Endothelial cell of umbilical vein (primary cell): ENCODE data around the gene EP400. TPM values are rescaled to one million over a fixed set of nuclear protein-coding genes. Genes with fewer than 3 reads are reported as not detected.

Experiments used
- BruUV-seq: library from RNA; stranded (reverse); fragments of 400-500 nt; replicated peaks from 2 replicates; lab custom pipeline; 2021; lab: Mats Ljungman, UMichigan
- CTCF ChIA-PET: fragments of 300-600, 350-600 bp; sonication (Branson Sonifier 250); formaldehyde crosslinking; loops from one replicate; lab custom pipeline; 2021; ENCODE audit warnings: antibody characterized with exemption, inconsistent platforms; lab: Charles Lee
- POLR2A ChIA-PET: fragments of 300-600, 350-600 bp; sonication (Branson Sonifier 250); formaldehyde crosslinking; loops from one replicate; lab custom pipeline; 2021; ENCODE audit warnings: antibody characterized with exemption, inconsistent platforms; lab: Charles Lee
- DNase-seq: peaks from one replicate; pipeline ENCODE4 v3.0.0-alpha.2; 2011; ENCODE audit warnings: low read depth, low spot score
- FAIRE-seq: peaks from 2 replicates; lab custom pipeline; 2011; peaks lifted over from hg19 to GRCh38; lab: Jason Lieb, UNC
- H2AFZ ChIP-seq: 2 replicates; pipeline ENCODE4 v1.6.0; 2012; ENCODE audit warnings: low read depth, low read length, control low read depth, inconsistent platforms
- H3K27ac ChIP-seq: 2 replicates; pipeline ENCODE4 v1.5.1; 2011; ENCODE audit warnings: low read depth, mild to moderate bottlenecking, control low read depth, low read length, moderate library complexity; ENCODE audit not compliant: insufficient read depth
- H3K27me3 ChIP-seq, 2 experiments: 2 replicates each; pipeline versions ENCODE4 v1.6.0 to v1.6.1; 2011; ENCODE audit warnings: low read length in 2 of 2, mixed read lengths in 1 of 2; ENCODE audit not compliant: control insufficient read depth in 2 of 2, insufficient read depth in 2 of 2
- H3K36me3 ChIP-seq, 2 experiments: 2 replicates in 1 of 2; 3 replicates in 1 of 2; pipeline ENCODE4 v1.5.1; 2011; ENCODE audit warnings: low read length in 2 of 2, mild to moderate bottlenecking in 1 of 2, moderate library complexity in 1 of 2; ENCODE audit not compliant: control insufficient read depth in 2 of 2, insufficient read depth in 2 of 2; ENCODE audit errors: extremely low read depth in 1 of 2
- H3K4me1 ChIP-seq: 3 replicates; pipeline ENCODE4 v1.5.1; 2011; ENCODE audit warnings: mild to moderate bottlenecking, low read length; ENCODE audit not compliant: control insufficient read depth, insufficient read depth; ENCODE audit errors: extremely low read depth
- H3K4me2 ChIP-seq: 2 replicates; pipeline ENCODE4 v1.6.1; 2011; ENCODE audit warnings: low read length, control low read depth, mixed read lengths; ENCODE audit not compliant: insufficient read depth
- H3K4me3 ChIP-seq, 3 experiments: fragments of 200-600 bp in 1 of 3; sonication (generic), shearing (Covaris generic) in 1 of 3; replicated peaks in 1 of 3; 2 replicates each; pipeline ENCODE4 v1.5.1; 2011 to 2016; ENCODE audit warnings: control low read depth in 3 of 3, low read length in 3 of 3, mild to moderate bottlenecking in 2 of 3, inconsistent platforms in 1 of 3, low read depth in 1 of 3, moderate library complexity in 1 of 3; ENCODE audit not compliant: insufficient read depth in 1 of 3
- H3K79me2 ChIP-seq: 2 replicates; pipeline ENCODE4 v1.6.0; 2012; ENCODE audit warnings: low read length, inconsistent platforms; ENCODE audit not compliant: control insufficient read depth, insufficient read depth
- H3K9ac ChIP-seq: replicated peaks from 2 replicates; pipeline ENCODE3; 2011; ENCODE audit warnings: low read length, control low read depth; ENCODE audit not compliant: insufficient read depth; ENCODE audit errors: extremely low read depth
- H3K9me1 ChIP-seq: replicated peaks from 3 replicates; pipeline ENCODE4 v1.6.0; 2011; ENCODE audit warnings: mild to moderate bottlenecking, low read length; ENCODE audit not compliant: control insufficient read depth, insufficient read depth; ENCODE audit errors: extremely low read depth
- H3K9me3 ChIP-seq: replicated peaks from 2 replicates; pipeline ENCODE4 v1.5.1; 2012; ENCODE audit warnings: low read length, inconsistent platforms; ENCODE audit not compliant: control insufficient read depth, insufficient read depth
- H4K20me1 ChIP-seq: replicated peaks from 2 replicates; pipeline ENCODE3; 2011; ENCODE audit warnings: mild to moderate bottlenecking, low read length; ENCODE audit not compliant: control insufficient read depth, insufficient read depth; ENCODE audit errors: extremely low read depth
- CTCF ChIP-seq, 2 donors: IDR thresholded peaks; 1 replicate in 1 of 2; 2 replicates in 1 of 2; pipeline ENCODE4 v1.5.1; 2011; ENCODE audit warnings: low read length in 2 of 2, mild to moderate bottlenecking in 2 of 2, moderate library complexity in 2 of 2, control low read depth in 1 of 2, inconsistent platforms in 1 of 2, low read depth in 1 of 2; ENCODE audit not compliant: insufficient read depth in 1 of 2; ENCODE audit errors: extremely low read depth in 1 of 2
- EZH2 ChIP-seq: IDR thresholded peaks from 2 replicates; pipeline ENCODE4 v1.6.1; 2012; ENCODE audit warnings: borderline replicate concordance, low read depth, mild to moderate bottlenecking, moderate library complexity, low read length, inconsistent platforms; ENCODE audit not compliant: severe bottlenecking
- FOS ChIP-seq: IDR thresholded peaks from 2 replicates; pipeline ENCODE4 v1.6.1; 2011; ENCODE audit warnings: mild to moderate bottlenecking, low read length, moderate library complexity, borderline replicate concordance; ENCODE audit not compliant: insufficient read depth
- GATA2 ChIP-seq: IDR thresholded peaks from 2 replicates; pipeline ENCODE4 v1.7.0; 2011; ENCODE audit warnings: low read depth, mild to moderate bottlenecking, moderate library complexity, mixed read lengths, low read length; ENCODE audit not compliant: insufficient read length, insufficient read depth
- JUN ChIP-seq: IDR thresholded peaks from 2 replicates; pipeline ENCODE4 v1.6.1; 2011; ENCODE audit warnings: borderline replicate concordance, low read depth; ENCODE audit not compliant: insufficient read length, insufficient read depth
- MAX ChIP-seq: IDR thresholded peaks from 2 replicates; pipeline ENCODE4 v1.6.1; 2011; ENCODE audit not compliant: insufficient read depth, insufficient read length
- MYC ChIP-seq: IDR thresholded peaks from one replicate; pipeline ENCODE4 v1.6.1; 2011; ENCODE audit warnings: mild to moderate bottlenecking, low read depth, low read length
- POLR2A ChIP-seq: IDR thresholded peaks from 2 replicates; pipeline ENCODE4 v1.6.1; 2012; ENCODE audit warnings: low read depth, mild to moderate bottlenecking, control low read depth, low read length
- POLR2AphosphoS5 ChIP-seq: IDR thresholded peaks from 2 replicates; pipeline ENCODE4 v1.6.1; 2012; ENCODE audit warnings: low read depth, mild to moderate bottlenecking, control low read depth, low read length, moderate library complexity; ENCODE audit not compliant: insufficient read depth
- dilution Hi-C: fragments of 300-500 bp; cut with MboI; formaldehyde crosslinking; loops from one replicate; pipeline ENCODE4 v1.15.0; 2019; ENCODE audit warnings: low sequenced_read_pairs; ENCODE audit not compliant: extremely low pct_ligation_motif_present
- intact Hi-C: fragments of 100-400 bp; cut with micrococcal nuclease; formaldehyde crosslinking; loops from one replicate; pipeline ENCODE4 v1.10.0; 2022
- polyA plus RNA-seq, 4 experiments: library from polyadenylated mRNA; depleted of rRNA in 3 of 4; stranded (reverse) in 3 of 4; unstranded in 1 of 4; fragments of >200 nt; gene quantifications; 2 replicates each; pipeline versions ENCODE4 v1.2.1 to v1.2.3, GENCODE V29; 2011 to 2012; ENCODE audit warnings: missing spikeins in 1 of 4
- total RNA-seq: library from RNA; stranded (reverse); gene quantifications from 2 replicates; pipeline ENCODE4 v1.2.3, GENCODE V29; 2021

The EP400 gene
- total and polyA plus RNA-seq, 2 donors (not counting 3 experiments of a cell fraction or from before 2014, with no cell fraction given) = 9.0 to 57.7 TPM

- Histone ChIP-seq H4K20me1 (no peaks in the 10 kb centered on the region), H3K4me3 (no peak overlapping the region), H3K36me3 (peaks cover 0 to 21% of the 10 kb centered on the region in 2 experiments), H3K27ac (no peak overlapping the region), H2AFZ (no peak overlapping the region), H3K27me3 (no peaks in the 10 kb centered on the region), H3K4me1 (no peaks in the 10 kb centered on the region), H3K4me2 (no peak overlapping the region), H3K79me2 (no peaks in the 10 kb centered on the region), H3K9me1 (no peaks in the 10 kb centered on the region), H3K9me3 (no peaks in the 10 kb centered on the region), H3K9ac (no peak overlapping the region)
- dilution Hi-C loops (no loop called here), intact Hi-C loops (no loop called here)
- ChIA-PET CTCF (no interaction called here), POLR2A (no interaction called here)
- TF ChIP-seq MYC = no peak
- TF ChIP-seq JUN = no peak
- no peak for TF ChIP-seq POLR2AphosphoS5
- no peak for TF ChIP-seq FOS
- no peak for TF ChIP-seq GATA2
- TF ChIP-seq CTCF (IDR thresholded peaks at IDR 0.05; ENCODE audit: extremely low read depth in 1 of 2, insufficient read depth in 1 of 2, low read depth in 1 of 2, low read length in 2 of 2) = no peak
- TF ChIP-seq EZH2 = no peak
- TF ChIP-seq POLR2A = no peak
- no peak for TF ChIP-seq MAX
- BruUV-seq = no TSS peak
- DNase-seq (no peak), FAIRE-seq (no peak)
Observed at GRCh38 chr12:132116709-132117557, 167.2 kb downstream of the EP400 start.
